Dermis microvascular lymphatic vessel endothelial cell (primary cell): Measurements from ENCODE around the gene CDNF. TPM values are rescaled to one million over a fixed set of nuclear protein-coding genes. Genes with fewer than 3 reads are reported as not detected.
A peak's percentile ranks its signal among the peaks of the same experiment; 100 is the strongest.

Source experiments
- DNase-seq, 2 donors: peaks; one replicate each; pipeline versions ENCODE4 v3.0.0 to v3.0.0-alpha.2; 2010; ENCODE audit warnings: low read depth in 2 of 2
- total RNA-seq: library from RNA; depleted of rRNA; stranded (reverse); fragments of >200 nt; gene quantifications from 2 replicates; pipeline ENCODE4 v1.2.1, GENCODE V29; 2014

Gene CDNF
- total RNA-seq, 1 donor from 2014 or later: 0.26 TPM

DNA sequence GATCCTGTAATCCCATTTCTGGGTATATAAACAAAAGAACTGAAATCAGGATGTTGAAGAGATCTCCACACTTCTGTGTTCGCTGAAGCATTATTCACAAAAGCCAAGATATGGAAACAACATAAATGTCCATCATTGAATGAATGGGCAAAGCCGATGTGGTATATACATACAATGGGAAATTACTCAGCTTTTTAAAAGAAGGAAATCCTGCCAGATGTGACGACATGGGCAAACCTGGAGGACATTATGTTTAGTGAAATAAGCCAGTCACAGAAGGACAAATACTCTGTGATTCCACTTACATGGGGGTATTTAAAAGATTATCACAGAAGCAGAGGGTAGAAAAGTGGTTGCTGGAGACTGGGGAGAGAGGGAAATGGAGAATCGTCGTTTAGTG is 39.2 kb downstream of the CDNF start:
- peak; percentile 66 to 90 for DNase-seq

DNA sequence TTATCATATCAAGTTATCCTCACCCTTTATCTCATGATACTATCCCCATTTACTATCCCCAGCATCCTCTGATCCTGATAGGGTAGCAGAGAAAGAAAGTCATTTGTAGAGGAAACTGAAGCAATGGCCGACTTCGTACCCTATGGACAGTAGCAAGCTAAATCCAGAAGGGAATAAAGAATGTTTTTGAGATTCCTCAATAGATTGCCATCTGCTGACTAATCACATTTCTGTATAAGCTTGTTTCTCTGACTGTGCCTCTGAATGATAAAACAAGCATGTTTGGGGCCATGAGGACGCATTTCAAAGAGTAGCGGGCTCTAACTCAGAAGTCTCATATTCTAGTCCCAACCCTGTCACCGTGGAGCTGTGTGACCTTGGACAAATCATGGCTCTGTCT is 49.9 kb downstream of the CDNF start:
- DNase-seq: no peak

DNA sequence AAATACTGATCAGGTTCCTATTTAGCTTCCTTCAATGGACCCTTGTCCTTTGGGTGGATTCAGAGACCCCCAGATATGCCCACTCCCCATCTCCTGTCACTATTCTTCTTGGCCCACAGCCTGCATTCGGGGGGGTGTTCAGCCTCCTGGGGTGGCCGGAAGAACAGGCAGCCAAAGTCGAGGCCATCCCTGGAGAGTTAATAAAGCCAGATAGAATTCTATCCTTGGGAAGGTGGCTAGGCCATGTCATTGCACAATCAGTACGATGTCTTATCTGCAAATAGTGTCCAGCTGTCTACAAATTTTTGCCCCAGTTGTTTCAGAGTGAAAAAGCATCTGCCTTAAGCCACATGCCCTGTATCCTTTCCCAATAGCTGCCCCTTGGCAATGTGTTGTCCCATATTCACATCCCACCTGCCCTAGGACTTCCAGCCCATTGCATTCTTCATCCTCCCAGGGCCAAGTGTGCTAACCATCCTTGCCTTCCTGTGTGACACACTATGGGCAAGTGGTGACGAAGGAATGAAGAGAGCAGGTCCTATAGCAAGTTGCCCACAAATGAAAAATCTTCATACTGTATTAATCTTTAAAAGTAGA is 53.3 kb downstream of the CDNF start:
- DNase-seq: no peak

DNA sequence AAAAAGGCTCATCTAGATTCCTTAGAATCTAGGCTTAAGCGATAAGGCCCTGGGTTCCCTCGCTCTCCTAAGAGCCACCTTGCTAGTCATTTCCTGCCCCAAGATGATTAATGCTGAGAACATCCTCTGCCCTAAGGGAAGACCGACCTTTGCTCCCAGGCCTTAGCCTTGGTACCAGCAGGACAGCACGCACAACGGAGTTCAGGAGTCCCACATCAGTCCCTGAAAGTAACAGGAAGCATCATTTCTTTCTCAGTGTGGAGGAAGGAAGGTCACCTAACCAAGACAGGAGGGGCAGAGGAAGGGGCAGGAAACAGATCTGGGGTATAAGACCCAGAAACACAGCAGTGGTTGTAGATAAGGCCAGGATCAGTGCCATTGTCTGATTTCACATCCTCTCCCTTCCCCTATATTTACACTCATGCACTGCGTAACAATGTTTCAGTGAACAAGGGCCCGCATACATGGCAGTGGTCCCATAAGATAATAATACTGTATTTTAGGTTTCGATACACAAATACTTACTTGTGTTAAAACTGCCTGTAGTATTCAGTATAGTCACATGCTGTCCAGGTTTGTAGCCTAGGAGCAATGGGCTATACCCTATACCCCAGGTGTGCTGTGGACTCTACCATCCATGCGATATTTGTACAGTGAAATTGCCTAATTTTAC is 55.0 kb downstream of the CDNF start:
- peak; percentile 98 to 99 for DNase-seq

- DNase-seq: peak in 1 of 2 donors; percentile 76
These were observed 56.1 kb downstream of the CDNF start for GRCh38 chr10:14781763-14782162.

GRCh38 chr10:14779001-14779651 is 58.7 kb downstream of the CDNF start:
- peak in 1 of 2 donors; percentile 16 for DNase-seq

DNA sequence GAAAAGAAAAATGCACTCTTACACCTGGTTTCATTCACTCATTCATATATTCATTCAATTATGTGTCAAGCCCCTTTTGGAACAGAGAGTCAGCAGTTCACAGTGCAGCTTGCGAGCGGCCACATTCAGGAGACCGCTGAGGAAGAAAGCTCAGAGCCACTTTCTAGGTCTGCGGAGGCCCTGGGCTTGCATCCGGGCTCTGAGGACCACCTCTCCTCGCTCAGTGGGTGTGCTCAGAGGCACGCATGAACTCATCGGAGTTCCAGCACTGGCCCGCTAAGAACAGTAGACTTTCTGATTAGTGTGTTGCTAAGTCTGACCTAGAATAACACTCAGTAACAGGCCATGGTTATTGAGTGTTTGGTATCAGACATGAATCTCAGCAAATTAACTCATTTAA is 61.3 kb downstream of the CDNF start:
- no peak for DNase-seq

DNA sequence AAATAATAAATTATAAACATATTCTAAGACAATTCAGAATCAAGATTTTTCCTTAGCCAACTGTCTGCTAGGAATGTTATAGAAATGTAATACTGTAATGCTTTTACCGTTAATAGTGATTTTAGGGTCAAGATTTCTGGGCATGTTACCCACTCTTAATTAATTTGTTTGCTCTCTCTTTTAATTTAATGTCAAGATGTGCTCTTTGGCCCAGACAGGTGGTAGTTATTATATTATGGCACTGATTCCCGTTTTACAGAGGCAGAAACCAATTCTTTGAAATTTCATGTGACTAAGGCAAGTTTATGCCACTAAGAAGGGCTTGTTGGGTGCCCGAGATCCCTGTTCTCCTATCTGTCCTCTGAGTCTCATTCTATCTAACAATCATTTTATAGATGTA is 62.2 kb downstream of the CDNF start:
- no peak for DNase-seq

- no peak for DNase-seq
These were observed 63.0 kb downstream of the CDNF start, which contains the start of gene FAM107B for GRCh38 chr10:14774797-14775196. TSS of gene FAM107B (minus strand) at chr10:14774897. CDS start at chr10:14774663, 234 bp downstream.

DNA sequence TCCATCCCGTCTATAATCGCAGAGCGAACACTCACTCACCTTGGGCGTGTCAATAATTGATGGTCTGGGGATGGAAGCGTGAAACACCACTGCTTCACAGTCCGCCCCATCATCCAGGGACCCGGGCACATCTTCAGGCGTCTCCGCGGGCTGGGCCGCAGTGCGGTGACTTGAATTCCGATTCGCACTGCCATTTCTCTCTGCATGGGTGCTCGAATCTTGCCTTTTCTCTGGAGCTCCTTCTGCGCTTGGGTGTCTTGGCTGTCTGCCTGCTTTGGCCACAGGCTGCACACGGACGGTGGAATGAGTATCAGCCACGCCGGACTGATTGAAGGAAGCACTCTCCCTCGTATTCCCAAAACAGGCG is 63.6 kb downstream of the CDNF start:
- no peak for DNase-seq

GRCh38 chr10:14773551-14774213 is 64.2 kb downstream of the CDNF start:
- DNase-seq: no peak

DNA sequence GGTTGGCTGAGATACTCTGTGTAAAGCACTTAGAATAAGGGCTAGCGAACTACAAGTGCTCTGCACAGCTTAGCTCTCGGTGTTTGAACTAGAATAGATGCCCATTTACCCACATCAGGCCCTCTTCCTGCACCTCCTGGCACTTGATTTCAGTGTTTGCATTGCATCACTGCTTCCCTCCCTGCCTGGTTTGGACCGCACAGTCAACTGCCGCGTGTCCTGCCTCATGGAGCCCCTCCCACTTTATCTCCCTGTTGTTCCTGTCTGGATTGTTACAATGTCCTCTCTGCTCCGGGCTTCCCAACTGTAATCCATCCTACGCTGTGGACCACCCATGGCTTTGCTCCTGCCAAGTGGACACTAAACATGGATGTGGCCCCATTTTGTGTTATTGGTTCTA is 65.4 kb downstream of the CDNF start:
- no peak for DNase-seq

GRCh38 chr10:14770927-14771326 is 66.9 kb downstream of the CDNF start:
- DNase-seq: no peak

Other genes with a start within 250 kb of the CDNF start
- gene FAM107B, start 63.1 kb downstream of the CDNF start, total RNA-seq: 64.7 and 66.4 TPM in 2 replicates
- 8.3 and 11.9 TPM in 2 replicates for gene HSPA14, start 269 bp upstream of the CDNF start, total RNA-seq
- gene MSANTD7, start 269 bp upstream of the CDNF start, total RNA-seq: 17.1 and 18.1 TPM in 2 replicates
- gene SUV39H2, start 40.8 kb upstream of the CDNF start, total RNA-seq: 9.9 and 12.2 TPM in 2 replicates
- 5.4 and 6.7 TPM in 2 replicates for gene DCLRE1C, start 116.1 kb upstream of the CDNF start, total RNA-seq
- gene MEIG1, start 121.4 kb upstream of the CDNF start, total RNA-seq: not detected in 2 replicates
- 0.25 and 0.26 TPM in 2 replicates for gene OLAH, start 205.9 kb upstream of the CDNF start, total RNA-seq